NAMALWA (cell line): ENCODE data around the gene SETD3.

Source experiments
- DNase-seq: peaks from one replicate; pipeline ENCODE4 v3.0.0-alpha.2; 2015; ENCODE audit warnings: low spot score

SETD3 gene

DNA sequence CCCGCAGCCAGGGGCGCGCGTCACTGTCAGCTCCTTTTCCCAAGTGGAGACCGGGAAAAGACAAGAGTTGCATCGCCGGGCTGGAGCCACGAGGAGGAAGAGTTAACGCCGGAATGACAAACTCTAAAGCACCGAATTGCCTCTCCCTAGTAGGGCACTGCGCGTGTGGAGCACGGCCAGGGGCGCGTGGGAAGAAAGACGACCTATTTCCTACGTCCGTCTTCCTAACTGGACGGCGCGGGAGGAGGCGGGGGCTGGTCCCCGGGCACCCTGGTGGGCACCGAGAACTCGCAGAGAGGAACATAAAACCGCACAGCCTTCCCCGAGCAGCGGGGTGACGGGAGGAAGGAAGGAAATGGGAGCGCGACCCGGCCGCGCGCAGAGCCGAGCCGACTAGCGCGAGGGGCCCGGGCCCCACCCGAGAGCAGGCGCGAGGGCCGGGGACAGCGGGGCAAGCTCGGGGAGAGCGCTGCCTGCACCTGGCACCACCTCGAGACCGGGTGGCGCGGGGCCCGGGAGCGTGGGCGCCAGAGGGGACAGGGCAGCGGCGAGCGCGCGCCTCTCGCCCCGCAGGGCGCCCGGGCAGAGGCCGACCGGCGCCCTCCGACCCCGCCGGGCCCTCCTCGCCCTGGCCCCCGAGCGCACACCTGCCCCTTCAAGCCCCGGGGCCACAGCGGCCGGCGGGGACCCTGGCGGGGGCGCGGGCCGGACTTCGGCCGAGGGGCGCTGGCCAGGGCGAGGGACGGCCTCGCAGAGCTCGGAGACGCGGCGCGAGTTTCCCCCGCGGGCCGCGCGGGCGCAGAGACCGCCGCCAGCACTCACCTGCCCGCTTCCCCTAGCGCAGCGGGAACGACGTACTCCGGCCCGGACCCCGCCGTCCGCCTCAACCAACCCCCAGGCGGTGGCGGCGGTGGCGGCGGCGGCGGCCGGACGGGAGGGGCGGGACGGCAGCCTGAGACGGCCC is at the start of gene SETD3:
Gene SETD3, minus strand, starts transcription at position 954 of the 964 bp plus-strand sequence. CDS start 15,054 bp downstream, outside the sequence.
- DNase-seq: peak; percentile 41

DNA sequence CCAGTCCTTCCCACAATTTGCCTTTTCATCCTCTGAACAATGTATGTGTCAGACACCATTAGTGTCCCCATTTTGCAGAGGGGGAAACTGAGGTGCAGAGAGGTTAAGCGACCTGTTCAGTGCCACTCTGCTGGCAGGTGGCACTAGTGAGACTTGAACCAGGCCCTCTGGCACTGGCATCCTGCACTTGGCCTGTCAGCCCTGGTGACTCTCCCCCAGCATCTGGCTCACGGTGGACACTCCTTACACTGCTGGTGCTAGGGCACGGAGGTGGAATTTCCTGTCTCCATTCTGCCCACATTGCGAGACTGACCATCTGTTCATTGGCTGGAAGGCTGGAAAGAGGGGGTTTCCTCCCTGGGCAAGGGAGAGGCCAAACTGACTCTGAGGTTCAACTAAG is 49.2 kb upstream of the SETD3 start:
- no peak for DNase-seq

DNA sequence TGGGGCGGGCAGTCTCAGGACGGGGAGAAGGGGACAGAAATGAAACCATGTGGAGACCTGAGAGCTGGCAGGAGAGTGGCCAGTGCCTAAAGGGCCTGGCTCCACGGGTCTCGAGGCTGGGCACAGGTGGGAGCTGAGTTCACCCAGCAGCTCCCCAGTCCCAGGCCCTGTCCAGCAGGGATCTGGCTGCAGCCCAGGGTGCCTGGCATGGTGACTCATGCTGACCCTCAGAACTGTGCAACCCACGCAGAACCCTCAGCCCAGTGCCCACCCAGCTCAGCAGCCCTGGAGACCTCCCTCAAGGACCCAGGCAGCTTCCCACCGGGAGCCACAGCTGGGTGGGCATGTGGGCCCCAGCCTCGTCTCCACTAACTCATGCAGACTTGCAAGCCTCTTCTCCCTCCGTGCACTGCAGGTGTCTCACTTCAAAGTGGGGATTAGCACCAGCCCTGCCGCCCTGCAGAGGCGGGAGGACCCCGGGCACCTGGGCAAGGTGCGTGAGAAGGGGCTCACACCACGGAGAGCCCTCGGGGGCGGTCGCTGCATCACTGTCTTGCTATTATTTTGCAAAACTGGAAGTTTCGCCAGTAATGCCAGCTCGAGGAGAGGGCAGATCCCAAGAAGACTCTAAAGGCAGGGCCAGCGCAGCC is 46.9 kb upstream of the SETD3 start:
- DNase-seq: no peak

DNA sequence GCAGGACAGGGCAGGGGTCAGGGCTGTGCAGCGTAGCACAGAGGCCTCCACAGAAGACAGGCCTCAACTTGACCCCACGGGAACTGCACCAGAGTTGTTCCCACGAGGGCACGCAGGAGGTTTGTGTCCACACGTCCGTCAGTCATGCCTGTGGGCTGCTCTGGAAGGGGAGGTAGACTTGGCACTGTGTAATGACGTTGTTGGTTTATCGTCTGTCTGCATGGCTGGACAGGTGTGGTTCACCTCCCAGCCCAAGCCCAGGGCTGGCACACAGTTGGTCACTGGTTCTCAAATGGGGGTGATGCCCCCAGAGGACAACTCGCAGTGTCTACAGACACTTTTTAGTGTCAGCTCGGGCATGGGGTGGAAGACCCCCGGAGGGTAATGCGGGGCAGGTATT is 46.4 kb upstream of the SETD3 start:
- DNase-seq: no peak

DNA sequence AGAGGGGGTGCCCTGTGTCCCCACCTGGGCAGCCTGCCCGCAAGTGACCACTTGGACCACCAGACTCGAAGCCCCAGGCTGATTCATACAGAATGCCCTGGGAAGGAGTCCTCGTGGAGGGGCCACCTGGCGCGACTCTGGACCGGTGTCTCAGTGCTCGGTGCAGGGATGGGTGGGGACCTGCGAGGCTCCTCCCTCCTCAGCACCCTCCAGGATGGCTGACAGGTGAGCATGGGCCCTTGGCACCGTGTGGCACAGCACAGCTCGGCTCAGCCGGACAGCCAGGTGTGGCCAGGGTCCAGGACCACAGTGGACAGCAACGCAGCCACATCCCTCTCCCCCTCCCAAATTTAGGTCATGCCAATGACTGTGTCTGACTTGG is 45.0 kb upstream of the SETD3 start:
- no peak for DNase-seq

DNA sequence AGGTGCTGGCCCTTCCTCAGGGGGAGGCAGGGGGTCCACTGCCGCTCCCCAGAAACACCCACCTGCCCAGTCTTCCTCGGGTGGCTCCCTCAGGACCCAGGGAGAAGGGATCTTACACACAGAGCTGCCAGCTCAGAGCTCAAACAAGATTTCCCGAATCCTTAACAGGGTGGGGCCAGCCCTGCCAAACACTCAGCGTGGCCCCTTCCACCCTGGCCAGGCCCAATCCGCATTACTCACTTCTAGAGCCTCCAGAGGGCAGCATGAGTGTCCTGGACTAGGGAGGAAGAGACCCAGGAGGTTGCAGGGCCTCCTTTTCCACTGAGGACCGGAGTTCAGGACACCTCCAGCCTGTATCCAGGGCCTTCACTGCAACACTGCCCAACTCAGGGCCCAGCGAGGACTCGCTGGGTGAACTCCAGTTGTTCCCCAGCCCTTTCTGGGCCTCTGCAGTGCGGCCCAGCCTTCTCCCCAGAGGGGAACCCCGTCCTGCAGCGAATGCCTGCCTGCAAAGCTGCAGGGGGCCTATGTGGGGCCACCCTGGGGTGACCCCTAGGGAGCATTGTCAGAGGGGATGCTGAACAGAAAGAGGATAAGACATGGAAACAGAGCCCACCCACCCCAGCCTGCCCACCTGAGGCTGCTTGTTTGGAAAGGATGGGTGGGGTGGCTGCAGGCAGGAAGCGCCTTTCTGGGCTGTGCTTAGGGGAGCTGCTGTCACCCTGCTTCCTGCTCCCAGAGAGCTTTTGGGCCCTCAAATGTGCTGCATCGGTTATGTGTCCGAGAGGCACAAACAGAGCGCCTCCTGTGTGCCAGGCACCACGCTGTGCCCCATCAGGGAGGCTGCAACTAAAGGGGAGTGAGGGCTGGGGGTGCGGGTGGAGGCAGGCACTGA is 44.4 kb upstream of the SETD3 start:
- no peak for DNase-seq

DNA sequence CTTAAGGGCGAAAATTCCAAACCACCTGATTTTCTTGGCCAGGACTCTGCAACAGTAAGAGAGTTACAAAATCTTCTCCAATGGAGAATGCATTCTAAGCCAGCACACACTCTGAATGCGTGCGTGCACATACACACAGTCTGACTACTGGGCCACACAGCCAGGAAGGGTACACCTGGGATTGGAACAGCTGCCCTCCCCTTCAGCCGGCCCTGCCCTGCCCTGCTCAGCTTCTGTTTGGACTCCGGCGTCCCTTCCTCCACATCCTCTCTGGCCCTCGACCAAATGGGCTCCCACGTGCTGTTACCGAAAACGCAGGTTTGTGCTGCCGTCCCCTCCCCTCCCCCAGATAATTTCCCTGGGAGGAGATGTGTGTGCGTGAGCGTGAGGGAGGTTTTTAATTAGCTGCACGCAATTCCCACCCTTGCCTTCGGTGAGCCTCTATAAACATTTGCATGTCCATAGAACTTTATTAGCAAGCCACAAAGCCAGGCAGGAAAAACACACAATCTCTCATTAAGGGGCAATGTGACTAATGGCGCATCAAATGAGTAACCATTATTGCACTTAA is 43.5 kb upstream of the SETD3 start:
- no peak for DNase-seq

DNA sequence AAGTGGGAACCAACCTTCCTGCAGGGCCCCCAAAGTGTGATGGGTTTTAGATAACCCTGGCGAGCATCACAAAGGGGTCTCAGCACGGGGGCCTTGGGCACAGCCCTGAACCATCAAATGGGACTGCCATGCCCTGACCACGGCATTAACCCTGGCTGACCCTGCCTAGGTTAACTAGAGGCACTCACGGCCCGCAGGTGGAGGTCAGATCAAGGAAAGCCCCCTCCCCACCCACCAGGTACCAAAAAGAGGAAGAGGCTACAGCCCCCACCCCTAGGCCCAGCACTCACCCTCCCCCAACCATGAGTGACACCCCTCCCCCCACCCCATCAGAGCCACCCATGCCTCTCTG is 43.0 kb upstream of the SETD3 start:
- DNase-seq: no peak

DNA sequence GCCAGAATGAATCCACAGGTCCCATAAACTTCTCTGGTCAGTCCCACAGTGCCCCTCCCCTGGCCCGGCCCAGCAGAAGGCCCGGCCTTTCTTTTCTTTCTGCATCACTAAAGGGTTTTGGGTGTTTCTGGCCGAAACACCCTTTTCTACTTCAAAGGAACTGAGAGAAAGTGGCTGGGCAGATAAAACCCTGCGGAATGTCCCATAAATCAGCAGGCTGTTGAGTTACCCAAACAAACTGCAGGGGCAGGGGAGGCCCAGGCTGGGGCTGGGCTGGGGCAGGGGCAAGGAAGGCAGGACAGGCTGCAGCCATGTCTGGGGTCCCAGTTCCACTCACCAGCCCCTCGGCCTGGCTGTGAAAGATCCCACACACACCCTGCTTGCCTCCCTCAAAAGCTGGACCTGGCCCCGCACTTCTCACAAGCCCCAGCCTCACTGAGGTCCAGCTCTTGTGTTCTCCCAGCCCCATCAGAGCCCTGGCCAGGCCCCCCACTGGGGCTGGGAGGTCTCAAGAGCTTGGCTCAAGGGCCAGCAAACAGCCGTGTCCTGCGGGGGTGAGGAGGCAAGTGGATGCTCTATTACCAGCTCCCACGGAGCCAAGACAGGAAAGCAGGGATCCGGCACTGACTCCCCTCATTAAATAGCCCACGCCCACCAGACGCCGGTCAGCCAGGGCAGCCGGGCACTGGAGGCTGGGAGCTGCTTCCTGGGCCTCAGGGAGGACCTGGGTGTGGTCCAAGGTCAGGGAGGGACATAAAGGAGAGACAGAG is 42.5 kb upstream of the SETD3 start:
- DNase-seq: no peak

DNA sequence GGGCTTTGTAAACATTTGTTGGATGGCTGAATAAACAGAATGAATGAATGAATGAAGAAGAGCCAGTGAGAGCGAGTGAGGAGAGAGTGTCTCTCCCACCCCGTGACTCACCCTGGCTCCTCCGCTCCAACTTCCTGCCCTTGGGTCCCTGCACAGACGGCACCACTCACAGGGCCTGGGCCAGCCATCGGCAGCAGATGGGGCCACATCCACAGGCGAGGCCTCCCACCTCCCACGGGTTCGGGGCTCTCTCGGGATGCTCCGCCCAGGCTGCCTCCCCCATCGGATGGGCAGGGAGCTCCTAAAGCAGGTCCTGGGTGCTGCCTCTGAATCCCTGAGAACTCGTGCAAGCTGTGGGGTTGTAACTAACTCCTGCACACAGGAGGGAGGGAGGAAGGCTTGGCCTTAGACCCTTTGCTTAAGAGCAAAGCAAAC is 41.8 kb upstream of the SETD3 start:
- DNase-seq: no peak

DNA sequence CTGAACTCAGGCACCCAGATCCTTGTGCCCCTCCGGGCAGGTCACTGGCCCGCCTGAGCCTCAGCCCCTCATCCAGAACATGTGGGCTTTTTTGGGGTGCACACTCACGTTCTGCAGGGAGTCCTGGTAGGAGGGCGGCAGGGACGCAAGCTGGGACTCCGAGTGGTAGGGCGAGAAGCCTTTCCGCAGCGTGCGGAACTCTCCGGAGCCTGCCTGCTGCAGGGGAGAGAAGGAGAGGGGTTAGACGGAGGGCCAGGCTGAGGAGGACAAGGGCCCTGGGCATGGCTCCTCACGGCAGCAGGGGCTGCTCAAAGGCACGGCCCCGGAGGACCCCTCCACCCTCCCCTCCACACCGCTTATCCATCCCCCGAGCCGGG is 41.4 kb upstream of the SETD3 start:
- no peak for DNase-seq

DNA sequence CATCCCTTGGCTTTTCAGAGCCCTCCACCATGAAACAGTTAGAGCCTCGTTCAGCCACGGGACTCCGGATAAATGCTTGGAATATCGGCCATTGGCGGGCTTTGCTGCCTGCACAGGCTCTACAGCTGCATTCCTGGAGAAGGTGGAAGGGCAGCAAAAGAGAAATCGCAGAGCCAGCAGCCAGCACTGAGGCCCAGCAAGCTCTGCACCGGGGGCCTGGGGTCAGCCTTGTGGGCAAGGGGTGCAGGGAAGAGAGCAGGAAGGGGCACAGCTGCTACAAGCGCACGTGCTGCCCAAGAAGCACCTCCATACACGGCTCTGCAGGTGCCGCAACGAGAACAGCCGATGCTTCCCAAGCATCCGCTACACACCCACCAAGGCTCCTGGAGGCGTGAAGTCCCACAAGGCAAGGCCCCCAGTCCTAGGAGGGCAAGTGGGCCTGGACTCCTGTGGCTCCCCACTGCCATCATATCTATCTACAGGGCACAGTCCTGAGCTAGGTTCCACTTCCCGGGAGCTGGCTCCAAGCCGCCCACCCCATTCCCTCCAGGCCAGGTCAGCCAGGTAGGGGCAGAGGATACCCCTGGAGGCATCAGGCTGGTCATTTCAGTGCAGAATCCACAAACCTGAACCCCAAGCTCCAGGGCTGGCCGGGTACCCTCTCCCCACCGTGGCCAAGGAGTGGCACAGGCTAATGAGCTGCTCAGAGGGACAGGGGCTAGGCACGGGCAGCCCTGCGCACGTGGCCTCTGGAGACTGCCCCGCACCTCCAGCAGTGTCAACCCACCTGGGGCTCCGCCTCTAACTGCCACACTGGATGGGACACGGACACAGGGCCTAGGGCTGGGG is 40.7 kb upstream of the SETD3 start:
- DNase-seq: no peak

DNA sequence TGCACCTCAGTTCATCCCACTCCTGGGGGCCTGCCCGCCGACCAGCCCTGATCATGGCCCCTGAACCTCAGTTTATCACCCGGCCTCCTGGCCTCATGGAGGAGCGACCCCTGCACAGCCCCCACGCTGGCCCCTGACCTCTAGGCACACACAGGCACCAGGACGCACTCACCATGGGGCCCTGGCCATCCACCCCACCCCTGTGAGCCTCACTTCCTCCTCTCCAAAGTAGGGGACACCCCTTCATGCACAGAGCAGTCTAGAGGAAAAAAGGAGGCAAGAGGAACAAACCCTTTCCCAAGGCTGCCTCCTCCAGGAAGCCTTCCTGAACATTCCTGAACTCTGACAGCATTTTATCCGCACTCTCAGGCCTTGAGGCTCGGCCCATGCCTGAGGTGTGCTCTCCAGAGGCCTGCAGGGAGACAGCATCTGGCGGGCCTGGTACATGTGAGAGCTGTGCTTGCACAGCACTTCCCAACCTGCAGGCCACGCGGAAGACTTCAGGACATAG is 40.0 kb upstream of the SETD3 start:
- DNase-seq: no peak

DNA sequence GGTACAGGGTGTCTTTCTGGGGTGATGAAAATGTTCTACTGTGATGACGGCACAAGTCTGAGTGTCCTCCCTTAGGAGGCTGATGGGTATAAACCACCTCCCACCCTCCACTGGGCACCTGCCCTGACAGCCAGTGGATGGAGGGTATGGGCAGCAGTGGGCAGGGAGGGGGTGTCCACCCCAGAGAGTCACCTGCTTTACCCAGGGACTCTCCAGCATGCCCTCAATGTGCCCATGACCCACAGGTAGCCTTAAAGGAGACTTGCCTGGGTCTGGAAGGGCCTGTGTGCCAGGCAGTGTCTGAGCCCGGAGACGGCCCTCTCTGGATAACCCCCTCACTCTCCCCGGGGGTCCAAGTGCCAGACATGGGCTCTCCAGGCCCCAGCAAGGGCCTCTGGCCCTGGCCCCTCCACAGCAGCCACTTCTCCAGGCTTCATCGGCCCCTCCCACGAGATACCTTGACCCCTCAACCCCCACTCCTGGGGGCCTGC is 39.3 kb upstream of the SETD3 start:
- no peak for DNase-seq

DNA sequence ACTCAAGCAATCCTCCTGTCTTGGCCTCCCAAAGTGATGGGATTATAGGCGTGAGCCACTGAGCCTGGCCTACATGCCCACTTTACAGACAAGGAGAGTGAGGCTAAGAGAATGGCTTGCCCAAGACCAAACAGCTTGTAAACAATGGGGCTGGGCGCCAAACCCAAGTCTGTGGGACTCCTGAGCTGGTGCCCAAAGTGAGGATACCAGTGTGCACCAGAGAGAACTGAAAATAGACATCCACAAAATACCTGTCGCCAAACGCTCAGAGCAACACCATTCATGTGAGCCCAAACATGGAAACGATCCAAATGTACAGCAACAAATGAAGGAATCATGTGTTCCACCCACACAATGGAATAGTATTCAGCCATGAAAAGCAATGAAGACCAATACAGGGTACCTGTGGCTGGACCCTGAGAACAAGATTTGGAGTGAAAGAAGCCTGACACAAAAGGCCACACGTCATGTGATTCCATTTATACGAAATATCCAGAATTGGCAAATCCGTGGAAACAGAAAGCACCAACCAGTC is 38.8 kb upstream of the SETD3 start:
- no peak for DNase-seq

DNA sequence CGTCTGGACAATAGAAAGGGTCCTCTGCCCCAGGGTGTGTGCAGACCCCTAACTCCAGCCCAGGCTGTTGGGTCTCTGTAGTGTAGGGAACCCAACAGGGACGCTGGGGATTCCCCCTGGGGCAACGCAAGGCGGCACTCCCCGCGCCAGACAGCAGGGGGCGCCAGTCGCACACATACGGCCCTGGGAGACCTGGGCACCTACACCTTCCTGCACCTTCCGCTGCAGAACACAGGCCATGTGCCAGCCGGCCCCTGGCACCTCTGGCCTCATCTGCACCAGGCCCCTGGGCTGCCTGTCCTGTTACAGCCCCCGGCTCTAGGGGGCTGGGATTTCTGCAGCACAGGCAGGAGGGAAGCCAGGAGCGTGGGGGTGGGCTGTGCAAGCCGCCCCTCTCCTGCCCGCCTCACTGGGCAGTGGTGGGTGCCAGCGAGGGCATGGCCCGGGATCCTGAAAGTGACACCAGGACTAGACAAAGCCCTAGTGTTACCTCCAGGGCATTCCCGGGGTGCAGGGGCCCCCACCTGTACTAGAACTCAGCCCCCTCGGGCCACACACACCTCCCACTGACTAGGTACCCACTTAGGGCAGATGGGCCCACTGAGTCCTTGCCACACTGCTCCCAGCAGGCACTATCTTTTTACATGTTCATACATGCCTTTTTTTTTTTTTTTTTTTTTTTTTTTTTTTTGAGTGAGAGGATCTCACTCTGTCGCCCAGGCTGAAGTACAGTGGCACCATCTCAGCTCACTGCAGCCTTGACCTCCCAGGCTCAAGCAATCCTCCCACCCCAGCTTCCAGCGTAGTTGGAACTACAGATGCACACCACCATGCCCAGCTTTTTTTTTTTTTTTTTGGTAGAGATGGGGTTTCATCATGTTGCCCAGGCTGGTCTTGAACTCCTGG is 38.0 kb upstream of the SETD3 start:
- peak; percentile 77 for DNase-seq

DNA sequence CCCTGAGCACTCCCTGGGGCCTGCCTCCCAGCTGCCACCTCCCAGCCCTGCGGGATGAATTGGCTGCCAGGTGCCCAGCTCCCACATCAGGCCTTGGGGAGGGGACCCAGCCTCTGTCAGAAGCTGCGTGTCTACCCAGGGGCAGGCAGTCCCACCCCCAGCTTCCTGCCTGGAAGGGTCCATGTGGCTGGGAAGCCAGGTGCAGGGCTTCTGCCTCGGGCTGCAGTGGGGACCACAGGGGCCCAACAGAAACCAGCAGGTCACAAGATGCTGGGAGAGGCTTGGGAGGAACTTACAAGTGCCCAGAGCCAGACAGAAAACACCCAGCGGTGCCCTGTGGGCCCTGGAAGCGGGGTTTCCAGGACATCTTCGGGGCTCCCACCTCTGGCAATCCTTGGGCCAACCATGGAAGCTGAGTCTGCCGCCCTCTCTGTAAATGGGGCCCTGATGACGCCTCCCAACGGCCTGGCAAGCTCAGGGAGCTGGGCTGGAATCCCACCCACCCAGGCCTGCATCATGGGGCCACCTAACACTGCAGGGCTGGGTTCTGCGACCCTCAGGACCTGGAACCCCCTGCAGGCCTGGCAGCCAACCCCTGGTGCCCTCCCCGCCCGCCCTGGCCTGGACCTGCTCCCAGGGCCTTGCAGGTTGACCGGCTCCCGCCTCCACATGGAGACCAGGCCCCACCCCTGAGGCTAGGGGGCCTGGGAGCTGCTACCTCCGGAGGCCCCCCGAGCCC is 37.2 kb upstream of the SETD3 start:
- DNase-seq: no peak
